ENCODE measurements around the gene ELK3. TPM values are rescaled to one million over a fixed set of nuclear protein-coding genes. Genes with fewer than 3 reads are reported as not detected.

Gene ELK3
- total RNA-seq, 1 donor from 2014 or later, result 45.7 TPM

DNA sequence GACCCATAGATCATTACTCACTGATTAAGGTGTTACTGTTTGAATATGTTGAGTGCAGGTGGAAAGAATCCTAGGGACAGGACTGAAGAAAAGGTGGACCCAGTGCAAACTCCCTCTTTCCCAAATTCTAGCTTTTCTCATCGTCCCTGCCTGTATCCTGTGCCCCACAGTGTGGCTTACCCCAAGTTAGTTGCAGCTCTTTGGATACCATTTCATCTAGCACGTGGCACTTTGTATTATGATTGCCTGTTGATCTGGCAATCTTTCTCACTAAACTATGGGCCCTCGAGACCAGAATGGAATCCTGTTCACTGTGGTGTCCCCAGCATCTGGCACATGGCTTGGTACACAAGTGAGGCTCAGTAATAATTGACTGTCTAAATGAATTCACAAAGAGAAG, 66.5 kb downstream of the ELK3 start:
- DNase-seq (ENCODE audit: low read depth), result no peak
- no peak overlapping the region for H3K4me3 ChIP-seq (ENCODE audit: low read depth, low read length)
- TF ChIP-seq, protein P1, sequence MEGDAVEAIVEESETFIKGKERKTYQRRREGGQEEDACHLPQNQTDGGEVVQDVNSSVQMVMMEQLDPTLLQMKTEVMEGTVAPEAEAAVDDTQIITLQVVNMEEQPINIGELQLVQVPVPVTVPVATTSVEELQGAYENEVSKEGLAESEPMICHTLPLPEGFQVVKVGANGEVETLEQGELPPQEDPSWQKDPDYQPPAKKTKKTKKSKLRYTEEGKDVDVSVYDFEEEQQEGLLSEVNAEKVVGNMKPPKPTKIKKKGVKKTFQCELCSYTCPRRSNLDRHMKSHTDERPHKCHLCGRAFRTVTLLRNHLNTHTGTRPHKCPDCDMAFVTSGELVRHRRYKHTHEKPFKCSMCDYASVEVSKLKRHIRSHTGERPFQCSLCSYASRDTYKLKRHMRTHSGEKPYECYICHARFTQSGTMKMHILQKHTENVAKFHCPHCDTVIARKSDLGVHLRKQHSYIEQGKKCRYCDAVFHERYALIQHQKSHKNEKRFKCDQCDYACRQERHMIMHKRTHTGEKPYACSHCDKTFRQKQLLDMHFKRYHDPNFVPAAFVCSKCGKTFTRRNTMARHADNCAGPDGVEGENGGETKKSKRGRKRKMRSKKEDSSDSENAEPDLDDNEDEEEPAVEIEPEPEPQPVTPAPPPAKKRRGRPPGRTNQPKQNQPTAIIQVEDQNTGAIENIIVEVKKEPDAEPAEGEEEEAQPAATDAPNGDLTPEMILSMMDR (conservative IDR thresholded peaks at IDR 0.05; ENCODE audit: low read depth, low read length), result no peak

DNA sequence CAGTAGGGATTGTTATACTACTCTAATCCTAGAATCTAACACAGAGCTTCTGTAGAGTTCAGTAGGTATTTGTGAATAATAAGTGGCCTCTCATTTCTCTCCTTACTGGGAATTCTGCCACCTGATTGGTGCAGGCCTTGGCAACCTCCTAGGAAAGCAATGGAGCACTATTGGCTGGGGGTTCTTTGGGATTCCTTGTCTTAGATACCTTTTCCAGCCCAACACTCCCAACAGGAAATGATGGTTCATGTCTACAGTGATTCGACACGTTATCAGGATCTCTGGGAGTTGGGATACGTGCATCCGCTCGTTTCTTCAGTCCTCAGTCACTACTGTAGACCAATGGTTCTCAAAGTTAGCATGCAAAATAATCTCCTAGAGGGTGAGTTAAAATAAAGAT, 67.4 kb downstream of the ELK3 start:
- TF ChIP-seq, protein P1 (conservative IDR thresholded peaks at IDR 0.05; ENCODE audit: low read depth, low read length), result no peak
- H3K4me3 ChIP-seq (ENCODE audit: low read depth, low read length), result no peak overlapping the region
- DNase-seq (ENCODE audit: low read depth), result no peak

DNA sequence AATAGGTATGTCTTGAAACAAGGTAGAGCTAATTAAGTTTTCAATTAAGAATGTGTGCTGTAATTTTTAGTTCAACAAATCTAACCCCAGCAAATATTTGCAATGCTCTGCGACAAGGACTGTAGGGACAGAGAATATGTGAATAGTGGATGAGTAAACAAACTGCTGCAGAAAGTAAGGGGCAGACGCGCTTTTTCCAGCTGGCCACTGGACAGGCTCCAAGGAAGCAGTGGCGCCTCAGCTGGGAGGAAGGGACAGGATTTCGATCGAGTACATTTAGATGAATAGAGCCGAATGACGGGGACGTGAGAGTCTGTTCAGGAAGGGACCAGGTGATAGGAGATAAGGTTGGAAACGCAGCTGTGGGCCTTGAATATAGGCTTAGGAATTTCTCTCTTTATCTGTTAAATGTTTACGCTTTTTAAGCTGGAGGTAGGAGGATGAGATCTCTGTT, 69.3 kb downstream of the ELK3 start:
- DNase-seq (ENCODE audit: low read depth), result no peak
- TF ChIP-seq, protein P1 (conservative IDR thresholded peaks at IDR 0.05; ENCODE audit: low read depth, low read length), result no peak

DNA sequence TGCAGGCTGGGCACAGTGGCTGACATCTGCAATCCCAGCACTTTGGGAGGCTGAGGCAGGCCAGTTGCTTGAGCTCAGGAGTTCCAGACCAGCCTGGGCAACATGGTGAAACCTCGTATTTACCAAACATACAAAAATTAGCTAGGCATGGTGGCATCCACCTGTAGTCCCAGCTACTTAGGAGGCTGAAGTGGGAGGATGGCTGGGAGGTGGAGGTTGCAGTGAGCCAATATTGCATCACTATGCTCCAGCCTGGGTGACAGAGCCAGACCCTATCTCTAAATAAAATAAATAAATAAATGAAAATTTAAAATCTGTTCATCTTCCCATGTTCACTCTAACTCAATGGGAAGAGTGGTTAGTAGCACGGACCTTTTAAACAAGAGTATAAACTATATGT, 71.2 kb downstream of the ELK3 start:
- no peak overlapping the region for H3K4me3 ChIP-seq (ENCODE audit: low read depth, low read length)
- TF ChIP-seq, protein P1 (conservative IDR thresholded peaks at IDR 0.05; ENCODE audit: low read depth, low read length), result no peak
- no peak for DNase-seq (ENCODE audit: low read depth)

More for the DNA sequence above, 69.3 kb downstream of the ELK3 start:
- no peak overlapping the region for H3K4me3 ChIP-seq (ENCODE audit: low read depth, low read length)

DNA sequence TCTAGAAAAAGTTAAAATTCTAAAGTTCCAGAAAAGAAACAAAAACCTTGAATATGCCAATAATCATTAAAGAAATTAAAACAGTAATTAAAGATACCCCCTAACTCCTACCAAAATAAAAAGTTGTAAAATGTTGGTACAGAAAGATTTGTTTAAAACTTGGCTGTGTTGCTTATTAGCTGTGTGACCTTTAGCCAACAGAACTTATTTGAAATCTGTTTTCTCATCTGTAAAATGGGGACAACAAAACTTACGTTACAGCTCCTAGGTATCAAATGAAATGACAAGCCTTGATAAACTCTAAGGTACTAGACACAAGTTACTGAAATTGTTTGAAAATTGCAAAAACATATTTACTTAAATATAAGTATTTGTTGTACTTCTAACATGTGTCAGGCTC, 71.7 kb downstream of the ELK3 start:
- no peak for DNase-seq (ENCODE audit: low read depth)
- no peak overlapping the region for H3K4me3 ChIP-seq (ENCODE audit: low read depth, low read length)
- TF ChIP-seq, protein P1 (conservative IDR thresholded peaks at IDR 0.05; ENCODE audit: low read depth, low read length), result no peak

DNA sequence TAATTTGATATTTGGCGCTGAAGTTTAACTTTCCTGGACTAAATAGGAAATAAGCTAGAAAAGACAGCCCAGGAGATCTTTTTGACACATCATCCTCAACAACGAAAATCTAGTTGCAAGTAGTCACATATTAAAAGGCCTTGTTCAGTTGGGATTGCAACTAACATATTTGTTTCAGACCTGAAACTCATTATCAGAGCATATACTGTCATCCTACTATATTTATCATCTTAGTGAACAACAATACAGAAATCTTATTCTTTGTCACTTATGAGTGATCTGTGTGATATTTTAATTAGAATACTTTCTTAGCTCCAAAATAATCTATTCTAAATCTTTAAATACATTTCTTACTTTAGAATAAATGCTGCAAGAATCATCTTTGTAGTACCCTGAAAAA, 72.1 kb downstream of the ELK3 start:
- DNase-seq (ENCODE audit: low read depth), result no peak
- H3K4me3 ChIP-seq (ENCODE audit: low read depth, low read length), result no peak overlapping the region
- TF ChIP-seq, protein P1 (conservative IDR thresholded peaks at IDR 0.05; ENCODE audit: low read depth, low read length), result no peak

DNA sequence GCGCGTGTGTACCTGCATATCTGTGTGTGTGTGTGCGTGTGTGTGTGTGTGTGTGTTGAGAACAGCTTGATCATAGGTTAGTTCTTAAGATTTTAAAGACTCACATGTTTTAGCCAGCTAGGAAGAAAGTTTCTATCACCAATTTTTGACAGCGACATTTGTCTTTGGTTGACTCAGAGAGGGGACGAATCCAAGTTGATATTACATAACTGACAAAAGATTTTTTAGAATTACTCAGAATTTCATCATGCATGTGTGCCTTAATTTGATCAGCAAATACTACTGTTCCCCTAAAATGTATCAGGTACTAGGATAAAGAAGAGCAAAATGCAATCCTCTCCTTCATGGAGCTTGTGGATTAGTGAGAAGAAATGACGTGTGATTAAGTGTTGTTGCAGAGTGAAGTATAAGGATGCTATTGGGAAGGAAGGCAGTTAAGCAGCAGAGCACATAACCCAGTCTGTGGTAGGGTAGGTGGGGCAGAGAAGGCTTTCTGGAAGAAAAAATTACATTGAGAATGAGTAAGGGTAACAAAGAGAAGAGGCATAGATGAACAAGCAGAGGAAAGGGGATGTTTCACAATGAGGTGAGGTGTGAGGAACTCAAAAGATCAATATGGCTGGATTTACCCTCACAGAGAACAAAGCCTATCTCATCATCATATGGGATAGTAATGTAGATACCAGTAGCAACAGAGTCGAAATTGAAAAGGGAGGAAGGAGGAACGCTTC, 77.5 kb downstream of the ELK3 start:
- TF ChIP-seq, protein P1 (conservative IDR thresholded peaks at IDR 0.05; ENCODE audit: low read depth, low read length), result no peak
- no peak overlapping the region for H3K4me3 ChIP-seq (ENCODE audit: low read depth, low read length)
- no peak for DNase-seq (ENCODE audit: low read depth)

Measured in epithelial cell of proximal tubule (primary cell).